SIG-M5 treated with dmso at 0.1 percent for 504 hours (cell line): ENCODE results near the gene CNOT6L.

Source experiments
- DNase-seq: peaks from one replicate; lab custom pipeline; 2025; ENCODE audit not compliant: unreplicated experiment; lab: John Stamatoyannopoulos, UW

Gene CNOT6L

DNA sequence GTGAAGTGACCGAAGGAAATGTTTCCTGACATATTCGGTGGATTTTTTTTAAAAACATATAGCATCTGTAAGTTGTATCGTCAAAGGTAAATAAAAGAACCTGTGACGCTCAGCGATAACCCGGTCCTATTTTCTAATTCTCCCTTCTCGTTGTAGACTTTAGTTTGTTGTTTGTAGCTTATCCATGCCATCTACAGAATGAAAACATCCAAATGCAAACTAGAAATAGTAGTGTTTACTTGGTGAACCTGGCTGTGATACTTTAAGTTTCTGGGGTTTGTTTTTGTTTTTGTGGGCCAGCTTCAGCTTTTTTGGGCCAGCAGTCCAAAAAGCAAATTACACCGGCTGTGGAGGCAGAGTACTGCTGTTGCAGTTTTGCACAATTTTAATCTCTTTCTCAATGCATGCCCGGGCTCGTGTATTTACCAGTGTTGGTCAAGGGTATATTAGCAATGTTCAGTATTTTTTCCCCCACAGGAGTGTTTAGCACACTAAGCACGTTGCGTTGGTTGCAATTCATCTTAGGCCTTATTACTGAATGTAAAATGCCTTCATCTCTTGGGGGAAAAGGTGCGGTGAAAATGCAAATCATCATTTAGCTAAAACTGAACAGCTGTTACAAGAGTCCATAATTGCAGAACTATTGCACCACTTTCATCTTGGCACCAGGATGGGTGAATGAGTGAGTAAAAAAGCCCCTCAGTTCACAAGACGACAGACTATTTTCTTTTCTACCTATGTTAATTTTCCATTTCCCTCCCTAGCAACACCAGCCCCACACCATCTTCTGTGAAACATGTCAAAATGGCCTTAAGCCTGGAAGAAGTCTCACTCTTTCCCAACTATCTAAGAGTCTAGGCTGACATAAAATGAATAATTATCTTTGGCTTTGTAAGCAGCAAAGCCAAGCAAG, 1.7 kb upstream of the CNOT6L start:
- DNase-seq = peak; percentile 50

GRCh38 chr4:77819843-77820648, 878 bp upstream of the CNOT6L start:
- peak; percentile 83 for DNase-seq

DNA sequence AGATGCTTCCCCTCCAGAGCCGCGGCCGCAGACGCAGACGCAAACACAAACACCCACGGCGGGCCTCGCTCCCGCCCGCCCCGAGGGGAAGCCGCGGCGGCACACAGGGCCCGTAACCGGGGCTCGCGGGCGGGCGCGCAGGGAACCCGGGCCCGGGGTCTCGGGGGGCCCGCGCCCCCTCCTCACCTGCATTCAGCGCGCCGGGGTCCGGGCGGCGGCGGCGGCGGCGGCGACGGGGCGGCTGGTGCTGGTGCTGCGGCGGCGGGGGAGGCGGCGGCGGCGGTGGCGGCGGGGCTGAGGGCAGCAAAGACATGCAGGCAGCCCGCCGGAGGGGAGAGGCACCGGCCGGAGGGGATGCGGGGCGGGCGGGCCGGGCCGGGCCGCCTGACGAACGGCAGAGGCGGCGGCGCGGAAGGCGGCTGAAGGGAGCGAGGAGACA, 255 bp upstream of the CNOT6L start:
- no peak for DNase-seq

- DNase-seq = peak; percentile 90
Measured at GRCh38 chr4:77818073-77818601, 1.0 kb downstream of the CNOT6L start.

- DNase-seq = no peak
Measured at GRCh38 chr4:77817304-77818072, 1.7 kb downstream of the CNOT6L start.

GRCh38 chr4:77816546-77816945, 2.6 kb downstream of the CNOT6L start:
- no peak for DNase-seq

DNA sequence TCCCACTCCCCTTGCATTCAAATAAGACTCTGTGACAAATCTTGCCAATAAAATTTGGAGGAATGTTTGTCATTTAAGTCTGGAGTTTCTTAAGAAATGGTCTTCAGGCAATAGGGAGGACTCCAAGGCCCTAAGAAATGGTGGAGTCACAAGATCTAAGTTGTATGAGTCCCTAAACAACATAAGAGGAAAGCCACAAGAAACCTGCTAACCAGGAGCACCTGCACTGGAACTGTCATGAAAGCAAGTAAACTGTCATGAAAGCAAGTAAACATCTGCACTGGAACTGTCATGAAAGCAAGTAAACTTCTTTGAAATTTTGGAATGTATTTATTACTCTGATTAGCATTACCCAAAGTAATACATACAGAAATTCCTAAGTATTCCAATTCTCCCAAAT, 3.5 kb downstream of the CNOT6L start:
- no peak for DNase-seq

DNA sequence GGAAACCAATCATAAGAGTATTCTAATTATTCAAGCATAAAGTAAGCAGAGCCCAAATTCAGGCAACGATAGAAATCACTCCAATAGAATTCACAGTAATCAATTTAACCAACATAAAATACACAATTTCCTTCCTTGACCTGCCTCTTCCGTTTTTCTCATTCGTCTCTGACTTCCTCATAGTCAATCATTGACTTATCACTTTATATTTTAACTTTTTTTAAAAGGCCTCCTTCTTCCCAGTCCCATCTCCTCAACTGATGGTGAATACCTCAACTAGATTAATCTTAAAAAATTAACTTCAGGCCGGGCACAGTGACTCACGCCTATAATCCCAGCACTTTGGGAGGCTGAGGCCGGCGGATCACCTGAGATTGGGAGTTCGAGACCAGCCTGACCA, 13.3 kb downstream of the CNOT6L start:
- DNase-seq = no peak

DNA sequence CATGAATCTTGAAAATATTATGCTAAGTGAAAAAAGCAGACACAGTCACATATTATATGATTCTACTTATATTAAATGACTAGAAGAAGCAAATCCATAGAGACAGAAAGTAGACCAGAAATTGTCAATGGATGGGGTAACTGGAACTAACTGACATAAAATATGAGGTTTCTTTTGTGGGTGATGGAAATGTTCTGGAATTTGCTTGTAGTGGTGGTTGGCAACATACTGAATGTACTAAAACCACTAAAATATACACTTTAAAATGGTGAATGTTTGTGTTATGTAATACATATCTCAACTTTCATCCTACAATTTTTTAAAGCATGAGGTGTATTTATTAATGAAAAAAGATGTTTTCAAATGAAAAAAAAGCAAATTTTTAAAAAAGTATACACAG, 14.7 kb downstream of the CNOT6L start:
- DNase-seq = no peak

DNA sequence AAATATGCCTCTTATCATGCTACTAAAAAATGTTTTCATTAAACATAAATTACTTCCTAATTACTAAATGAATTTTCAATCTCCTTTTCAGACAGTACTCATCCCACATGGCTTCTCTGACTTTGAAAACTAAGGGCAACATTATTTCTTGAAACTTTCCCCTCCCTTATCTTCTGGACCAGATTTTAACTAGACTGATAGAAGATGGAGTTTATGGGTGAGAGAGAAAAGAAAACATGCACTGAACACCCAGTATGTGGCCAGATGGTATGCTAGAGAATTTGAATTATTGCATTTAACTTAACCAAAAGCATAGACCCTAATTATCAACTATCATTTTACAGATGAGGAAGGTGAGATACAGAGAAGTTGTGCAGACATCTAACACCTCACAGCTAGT, 16.8 kb downstream of the CNOT6L start:
- no peak for DNase-seq

- no peak for DNase-seq
Measured at GRCh38 chr4:77801260-77801608, 17.9 kb downstream of the CNOT6L start.

GRCh38 chr4:77800483-77801259, 18.5 kb downstream of the CNOT6L start:
- no peak for DNase-seq

DNA sequence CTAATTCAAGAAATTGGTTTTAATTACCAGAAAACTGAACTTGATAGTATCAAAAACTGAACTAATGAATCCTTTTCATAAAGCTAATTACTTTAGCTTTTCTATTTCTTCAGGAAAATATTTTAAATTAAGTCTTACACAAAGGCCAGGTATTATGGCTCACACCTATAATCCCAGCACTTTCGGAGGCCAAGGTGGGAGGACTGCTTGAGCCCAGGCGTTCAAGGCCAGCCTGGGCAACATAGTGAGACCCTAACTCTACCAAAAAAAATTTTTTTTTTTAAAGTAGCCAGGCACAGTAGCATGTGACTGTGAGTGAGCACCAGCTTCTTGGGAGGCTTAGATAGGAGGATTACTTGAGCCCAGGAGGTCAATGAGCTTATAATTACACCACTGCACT, 19.1 kb downstream of the CNOT6L start:
- DNase-seq = no peak

- DNase-seq = no peak
Measured at GRCh38 chr4:77798385-77798784, 20.8 kb downstream of the CNOT6L start.

DNA sequence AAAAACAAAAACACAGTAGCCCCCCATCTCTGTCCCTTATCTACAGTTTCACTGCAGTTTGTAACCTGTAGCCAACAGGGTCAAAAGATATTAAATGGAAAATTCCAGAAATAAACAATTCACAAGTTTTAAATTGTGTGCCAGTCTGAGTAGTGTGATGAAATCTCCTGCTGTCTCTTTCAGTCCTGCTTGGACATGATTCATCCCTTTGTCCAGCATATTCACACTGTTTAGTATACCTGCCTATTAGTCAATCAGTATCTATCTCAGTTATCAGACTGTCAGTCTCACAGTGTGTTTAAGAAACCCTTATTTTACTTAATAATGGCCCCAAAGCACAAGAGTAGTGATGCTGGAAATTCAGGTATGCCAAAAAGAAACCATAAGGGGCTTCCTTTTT, 21.9 kb downstream of the CNOT6L start:
- no peak for DNase-seq

- DNase-seq = no peak
Measured at GRCh38 chr4:77795326-77795725, 23.8 kb downstream of the CNOT6L start.

- no peak for DNase-seq
Measured at GRCh38 chr4:77790146-77790545, 29.0 kb downstream of the CNOT6L start.

- DNase-seq = no peak
Measured at GRCh38 chr4:77788990-77789389, 30.2 kb downstream of the CNOT6L start.

- no peak for DNase-seq
Measured at GRCh38 chr4:77787969-77788368, 31.2 kb downstream of the CNOT6L start.

DNA sequence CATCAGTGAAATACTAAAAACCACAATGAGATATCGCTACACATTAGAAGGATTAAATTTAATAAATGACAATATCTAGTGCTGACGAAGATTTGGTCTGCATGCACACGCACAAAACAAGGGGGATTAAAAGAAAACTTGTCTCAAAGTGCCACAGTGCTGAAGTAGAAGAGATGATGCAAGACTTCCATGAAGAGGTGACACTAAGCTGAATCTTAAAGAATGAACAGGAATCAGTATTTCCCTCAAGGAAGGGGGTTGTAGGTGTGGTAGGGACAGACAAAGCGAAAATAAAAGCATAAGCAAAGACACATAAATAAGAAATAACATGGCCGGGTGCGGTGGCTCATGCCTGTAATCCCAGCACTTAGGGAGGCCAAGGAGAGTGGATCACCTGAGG, 33.5 kb downstream of the CNOT6L start:
- no peak for DNase-seq
